DMS53 (cell line): ENCODE results near the gene PHGDH.

Source experiments
- DNase-seq: peaks from one replicate; lab custom pipeline; 2025; lab: John Stamatoyannopoulos, UW

Gene PHGDH

GRCh38 chr1:119791377-119791776 is 79.6 kb downstream of the PHGDH start:
- no peak for DNase-seq
